Measurements from ENCODE around the gene DSCAM. TPM values are rescaled to one million over a fixed set of nuclear protein-coding genes. Genes with fewer than 3 reads are reported as not detected.

DSCAM gene, protein sequence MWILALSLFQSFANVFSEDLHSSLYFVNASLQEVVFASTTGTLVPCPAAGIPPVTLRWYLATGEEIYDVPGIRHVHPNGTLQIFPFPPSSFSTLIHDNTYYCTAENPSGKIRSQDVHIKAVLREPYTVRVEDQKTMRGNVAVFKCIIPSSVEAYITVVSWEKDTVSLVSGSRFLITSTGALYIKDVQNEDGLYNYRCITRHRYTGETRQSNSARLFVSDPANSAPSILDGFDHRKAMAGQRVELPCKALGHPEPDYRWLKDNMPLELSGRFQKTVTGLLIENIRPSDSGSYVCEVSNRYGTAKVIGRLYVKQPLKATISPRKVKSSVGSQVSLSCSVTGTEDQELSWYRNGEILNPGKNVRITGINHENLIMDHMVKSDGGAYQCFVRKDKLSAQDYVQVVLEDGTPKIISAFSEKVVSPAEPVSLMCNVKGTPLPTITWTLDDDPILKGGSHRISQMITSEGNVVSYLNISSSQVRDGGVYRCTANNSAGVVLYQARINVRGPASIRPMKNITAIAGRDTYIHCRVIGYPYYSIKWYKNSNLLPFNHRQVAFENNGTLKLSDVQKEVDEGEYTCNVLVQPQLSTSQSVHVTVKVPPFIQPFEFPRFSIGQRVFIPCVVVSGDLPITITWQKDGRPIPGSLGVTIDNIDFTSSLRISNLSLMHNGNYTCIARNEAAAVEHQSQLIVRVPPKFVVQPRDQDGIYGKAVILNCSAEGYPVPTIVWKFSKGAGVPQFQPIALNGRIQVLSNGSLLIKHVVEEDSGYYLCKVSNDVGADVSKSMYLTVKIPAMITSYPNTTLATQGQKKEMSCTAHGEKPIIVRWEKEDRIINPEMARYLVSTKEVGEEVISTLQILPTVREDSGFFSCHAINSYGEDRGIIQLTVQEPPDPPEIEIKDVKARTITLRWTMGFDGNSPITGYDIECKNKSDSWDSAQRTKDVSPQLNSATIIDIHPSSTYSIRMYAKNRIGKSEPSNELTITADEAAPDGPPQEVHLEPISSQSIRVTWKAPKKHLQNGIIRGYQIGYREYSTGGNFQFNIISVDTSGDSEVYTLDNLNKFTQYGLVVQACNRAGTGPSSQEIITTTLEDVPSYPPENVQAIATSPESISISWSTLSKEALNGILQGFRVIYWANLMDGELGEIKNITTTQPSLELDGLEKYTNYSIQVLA (N-terminal part only)
- total RNA-seq (2022; extraction: Qiagen RNA extraction; ENCODE audit: low read depth): not detected in 5 replicates

DNA sequence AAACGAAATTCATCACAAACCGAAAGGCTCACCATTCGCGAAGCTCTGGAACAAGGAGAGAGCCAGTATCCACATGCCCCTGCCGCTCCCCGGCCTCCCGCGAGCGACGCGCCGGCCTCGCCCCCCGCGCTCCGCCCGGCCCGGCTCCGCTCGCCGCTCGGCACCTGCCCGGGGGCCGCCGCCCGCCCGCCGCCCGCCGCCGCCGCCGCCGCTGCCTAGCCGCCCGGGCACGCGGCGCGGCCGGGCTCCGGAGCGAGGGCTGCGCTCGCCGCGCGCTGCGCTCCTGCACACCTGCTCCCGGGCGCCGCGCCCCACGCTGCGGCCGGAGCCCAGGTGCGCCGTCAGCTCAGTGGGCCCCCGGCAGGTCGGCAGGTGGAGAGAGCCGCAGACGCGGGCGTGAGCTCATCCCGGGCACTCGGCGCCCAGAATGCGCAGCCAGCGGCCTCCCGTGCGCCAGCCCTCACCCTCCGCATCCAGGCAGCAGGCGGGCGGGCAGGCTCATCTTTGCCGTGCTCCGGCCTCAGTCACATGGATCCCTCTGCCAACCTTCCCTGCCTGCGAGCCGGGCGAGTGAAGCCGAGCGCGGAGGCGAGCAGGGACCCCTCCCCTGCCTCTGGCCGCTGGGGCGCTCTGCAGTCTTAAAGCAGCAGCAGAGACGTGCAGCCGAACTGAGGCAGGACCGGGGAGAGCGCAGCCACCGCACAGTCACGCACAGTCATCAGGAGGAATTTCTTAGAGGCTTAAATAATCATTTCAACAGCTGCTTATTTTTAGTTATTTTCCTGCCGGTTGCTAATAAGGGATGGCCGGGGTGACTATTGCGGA lies at the start of gene DSCAM:
TSS of gene DSCAM (minus strand) at position 572 of the 825 bp plus-strand sequence. CDS start at position 75, 497 bp downstream.

Data from A549 treated with RU486 at 1 μM for 4 hours (cell line).